Stimulated activated CD4-positive, alpha-beta T cell treated with anti-CD3 and anti-CD28 coated beads, Interleukin-15, amount 100 ng/mL, for 48 hours (primary cell): Measurements from ENCODE around the gene FLT4.

Experiments used
- DNase-seq, 2 donors: peaks; one replicate each; pipeline ENCODE4 v3.0.0-alpha.2; 2020; ENCODE audit warnings: low read depth in 2 of 2

The FLT4 gene

GRCh38 chr5:180608572-180609310, 40.7 kb downstream of the FLT4 start:
- DNase-seq: no peak

- DNase-seq: no peak
Measured at GRCh38 chr5:180607861-180608571, 41.4 kb downstream of the FLT4 start.

- DNase-seq: no peak
Measured at GRCh38 chr5:180606215-180606785, 43.1 kb downstream of the FLT4 start.

- peak; percentile 36 to 54 for DNase-seq
Measured at GRCh38 chr5:180605554-180606214, 43.7 kb downstream of the FLT4 start.

- DNase-seq: no peak
Measured at GRCh38 chr5:180604271-180604670, 45.1 kb downstream of the FLT4 start.

- DNase-seq: no peak
Measured at GRCh38 chr5:180603076-180603594, 46.3 kb downstream of the FLT4 start.

- DNase-seq: no peak
Measured at GRCh38 chr5:180602481-180603075, 46.8 kb downstream of the FLT4 start.

GRCh38 chr5:180601591-180602480, 47.6 kb downstream of the FLT4 start:
- DNase-seq: no peak

- no peak for DNase-seq
Measured at GRCh38 chr5:180600554-180601041, 48.8 kb downstream of the FLT4 start.

- no peak for DNase-seq
Measured at GRCh38 chr5:180599981-180600553, 49.3 kb downstream of the FLT4 start.

GRCh38 chr5:180599590-180599914, 49.8 kb downstream of the FLT4 start:
- DNase-seq: no peak

GRCh38 chr5:180598797-180599589, 50.4 kb downstream of the FLT4 start:
- no peak for DNase-seq

GRCh38 chr5:180598316-180598701, 51.1 kb downstream of the FLT4 start:
- DNase-seq: no peak

GRCh38 chr5:180596668-180597231, 52.6 kb downstream of the FLT4 start:
- DNase-seq: no peak

- DNase-seq: no peak
Measured at GRCh38 chr5:180596115-180596667, 53.2 kb downstream of the FLT4 start.

- DNase-seq: no peak
Measured at GRCh38 chr5:180595381-180596114, 53.9 kb downstream of the FLT4 start.

GRCh38 chr5:180595046-180595379, 54.4 kb downstream of the FLT4 start:
- DNase-seq: no peak

- no peak for DNase-seq
Measured at GRCh38 chr5:180594311-180595045, 54.9 kb downstream of the FLT4 start.
